Spleen (tissue), 11 donors: ENCODE measurements around the gene ZBTB42. TPM values are rescaled to one million over a fixed set of nuclear protein-coding genes. Genes with fewer than 3 reads are reported as not detected.

Experiments
- DNase-seq: peaks from one replicate; pipeline ENCODE4 v3.0.0-alpha.2; 2020
- H3K27ac ChIP-seq, 8 donors: fragments of 200-600 bp; sonication (generic) in 7 of 8; 1 replicate in 4 of 8; 2 replicates in 4 of 8; pipeline versions ENCODE4 v1.5.0 to v1.8.0; 2016 to 2021; ENCODE audit warnings: inconsistent platforms in 4 of 8, mild to moderate bottlenecking in 4 of 8, moderate library complexity in 1 of 8
- H3K27me3 ChIP-seq, 7 donors: fragments of 200-600 bp; sonication (generic) in 6 of 7; replicated peaks in 1 of 7; 1 replicate in 4 of 7; 2 replicates in 3 of 7; pipeline versions ENCODE4 v1.5.0 to v1.8.0; 2016 to 2021; ENCODE audit warnings: inconsistent platforms in 3 of 7, mild to moderate bottlenecking in 1 of 7
- H3K36me3 ChIP-seq, 6 donors: fragments of 200-600 bp; sonication (generic) in 5 of 6; 1 replicate in 4 of 6; 2 replicates in 2 of 6; pipeline versions ENCODE4 v1.5.0 to v1.8.0; 2016 to 2021; ENCODE audit warnings: inconsistent platforms in 2 of 6
- H3K4me1 ChIP-seq, 6 donors: fragments of 200-600 bp; sonication (generic) in 5 of 6; 1 replicate in 3 of 6; 2 replicates in 3 of 6; pipeline versions ENCODE4 v1.5.0 to v1.8.0; 2016 to 2021; ENCODE audit warnings: inconsistent platforms in 3 of 6
- H3K4me3 ChIP-seq, 8 donors: fragments of 200-600 bp; sonication (generic) in 7 of 8; 1 replicate in 4 of 8; 2 replicates in 4 of 8; pipeline versions ENCODE4 v1.5.0 to v1.8.0; 2016 to 2021; ENCODE audit warnings: inconsistent platforms in 4 of 8, mild to moderate bottlenecking in 4 of 8, moderate library complexity in 2 of 8
- H3K9me3 ChIP-seq, 8 donors: fragments of 200-600 bp; sonication (generic) in 7 of 8; 1 replicate in 4 of 8; 2 replicates in 4 of 8; pipeline versions ENCODE4 v1.5.0 to v1.8.0; 2016 to 2021; ENCODE audit warnings: inconsistent platforms in 4 of 8
- POLR2A ChIP-seq, 3 donors: fragments of 450-650 bp; IDR thresholded peaks; one replicate each; pipeline ENCODE4 v1.5.1; 2017; ENCODE audit warnings: antibody characterized with exemption in 3 of 3, mild to moderate bottlenecking in 1 of 3
- POLR2AphosphoS5 ChIP-seq, 3 donors: sonication (generic); formaldehyde crosslinking; IDR thresholded peaks; one replicate each; pipeline ENCODE4 v1.5.1; 2017; ENCODE audit warnings: antibody characterized with exemption in 3 of 3
- WGBS, 5 donors: extraction: QIAGEN DNeasy Blood & Tissue Kit in 3 of 5; methylation state at CpG; one replicate each; pipeline versions ENCODE4 v1.1.5 to v1.1.7; 2013 to 2018; 5-methylcytosine and 5-hydroxymethylcytosine counted together
- intact Hi-C: fragments of 100-400 bp; cut with DNase I; formaldehyde crosslinking; loops from one replicate; pipeline ENCODE4 v1.15.0; 2023; ENCODE audit warnings: low total_unique reads
- polyA plus RNA-seq, 3 donors: library from polyadenylated mRNA; stranded (reverse); fragments of 200-250 nt; gene quantifications; one replicate each; pipeline ENCODE4 v1.2.1, GENCODE V29; 2013
- total RNA-seq, 7 donors: library from RNA; depleted of rRNA in 3 of 7; stranded (reverse); fragments of >200 nt in 3 of 7; fragmentation: NEBNext Ultra II Directional in 4 of 7; extraction: Animal tissue kit (Norgen Biotek cat#: 25700) in 4 of 7; gene quantifications; one replicate each; pipeline versions ENCODE4 v1.1.0 to v1.2.1, GENCODE V29; 2016 to 2021
- TF ChIP-seq, protein P1 (sequence below), 11 experiments: fragments of 200-600 bp in 7 of 11; fragments of 450-650 bp in 4 of 11; sonication (generic) in 4 of 11; IDR thresholded peaks in 8 of 11; conservative IDR thresholded peaks in 3 of 11; 1 replicate in 7 of 11; 2 replicates in 4 of 11; pipeline versions ENCODE4 v1.4.0 to v1.8.0; 2016 to 2021; ENCODE audit warnings: antibody characterized with exemption in 11 of 11, inconsistent platforms in 4 of 11, mild to moderate bottlenecking in 1 of 11
- donor health status: healthy with polysubstance abuse.
- donor health status: DM: no; HTN: no; CAD: no; lungs with moderate emphysema.
- donor health status: DM: no; HTN: no; CAD: no.
- donor health status: Bipolar disorder and iron deficiency.
- donor health status: healthy.
- donor health status: DM: no; HTN: no; CAD: no.
- donor health status: DM: yes; HTN: yes; CAD: no.

Gene ZBTB42
- total and polyA plus RNA-seq, 10 donors = 0.74 to 11.5 (median 4.6) TPM

DNA sequence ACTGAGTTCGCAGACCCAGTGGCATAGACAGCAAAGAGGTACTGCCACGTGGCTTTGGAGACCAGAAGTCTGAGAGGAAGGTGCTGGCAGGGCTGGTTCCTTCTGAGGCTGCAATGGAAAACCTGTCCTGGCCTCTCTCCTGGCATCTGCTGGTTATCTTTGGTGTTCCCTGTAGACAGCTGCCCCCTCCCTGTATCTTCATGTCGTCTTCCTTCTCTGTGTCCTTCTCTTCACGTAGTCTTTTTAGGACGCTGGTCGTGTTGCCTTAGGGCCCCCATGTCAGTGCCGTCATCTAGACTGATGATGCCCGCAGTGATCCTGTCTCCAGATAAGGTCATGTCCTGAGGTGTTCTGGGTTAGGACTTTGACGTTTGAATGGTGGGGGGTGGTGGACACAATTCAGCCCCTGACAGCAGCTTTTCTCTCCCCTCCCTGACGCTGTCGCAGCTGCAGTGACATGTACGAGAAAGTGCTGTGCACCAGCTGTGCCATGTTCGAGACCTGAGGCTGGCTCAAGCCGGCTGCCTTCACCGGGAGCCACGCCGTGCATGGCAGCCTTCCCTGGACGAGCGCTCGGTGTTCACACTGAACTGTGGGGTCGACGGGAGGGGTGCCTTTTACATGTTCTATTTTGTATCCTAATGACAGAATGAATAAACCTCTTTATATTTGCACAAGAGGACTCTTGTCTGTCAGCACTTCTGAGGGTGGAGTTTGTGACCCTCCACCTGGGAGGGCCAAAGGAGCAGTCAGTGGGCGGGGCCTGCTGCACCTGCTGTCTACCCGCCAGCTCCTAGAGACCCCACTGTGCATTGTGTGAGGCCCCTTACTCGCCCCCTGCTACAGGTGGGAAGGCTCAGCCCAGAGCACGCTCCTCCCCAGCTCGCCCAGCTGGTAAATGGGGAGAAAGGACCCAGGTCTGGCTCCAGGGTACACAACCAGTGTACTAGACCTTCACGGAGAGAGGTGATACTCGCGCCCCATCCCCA, 41.6 kb upstream of the ZBTB42 start:
- no peak overlapping the region for H3K27ac ChIP-seq
- peaks cover 9 to 38% (median 21%) of the 10 kb centered on the region in 6 donors for H3K4me1 ChIP-seq
- 88 to 93% (median 91%) methylated on average over 24 to 30 of the region's 30 CpGs for WGBS, 5 donors
- H3K9me3 ChIP-seq = no peaks in the 10 kb centered on the region
- no peaks in the 10 kb centered on the region for H3K27me3 ChIP-seq
- H3K4me3 ChIP-seq = no peak overlapping the region
- H3K36me3 ChIP-seq = peaks cover 0 to 82% (median 57%) of the 10 kb centered on the region in 6 donors
- intact Hi-C loops = no loop called here
- TF ChIP-seq POLR2AphosphoS5 (IDR thresholded peaks at IDR 0.05) (no peak), POLR2A (IDR thresholded peaks at IDR 0.05) (no peak)
- TF ChIP-seq, protein P1, sequence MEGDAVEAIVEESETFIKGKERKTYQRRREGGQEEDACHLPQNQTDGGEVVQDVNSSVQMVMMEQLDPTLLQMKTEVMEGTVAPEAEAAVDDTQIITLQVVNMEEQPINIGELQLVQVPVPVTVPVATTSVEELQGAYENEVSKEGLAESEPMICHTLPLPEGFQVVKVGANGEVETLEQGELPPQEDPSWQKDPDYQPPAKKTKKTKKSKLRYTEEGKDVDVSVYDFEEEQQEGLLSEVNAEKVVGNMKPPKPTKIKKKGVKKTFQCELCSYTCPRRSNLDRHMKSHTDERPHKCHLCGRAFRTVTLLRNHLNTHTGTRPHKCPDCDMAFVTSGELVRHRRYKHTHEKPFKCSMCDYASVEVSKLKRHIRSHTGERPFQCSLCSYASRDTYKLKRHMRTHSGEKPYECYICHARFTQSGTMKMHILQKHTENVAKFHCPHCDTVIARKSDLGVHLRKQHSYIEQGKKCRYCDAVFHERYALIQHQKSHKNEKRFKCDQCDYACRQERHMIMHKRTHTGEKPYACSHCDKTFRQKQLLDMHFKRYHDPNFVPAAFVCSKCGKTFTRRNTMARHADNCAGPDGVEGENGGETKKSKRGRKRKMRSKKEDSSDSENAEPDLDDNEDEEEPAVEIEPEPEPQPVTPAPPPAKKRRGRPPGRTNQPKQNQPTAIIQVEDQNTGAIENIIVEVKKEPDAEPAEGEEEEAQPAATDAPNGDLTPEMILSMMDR (IDR thresholded peaks at IDR 0.05 in 8 of 11, conservative IDR thresholded peaks at IDR 0.05 in 3 of 11) = no peak
- peak; percentile 73 for DNase-seq

DNA sequence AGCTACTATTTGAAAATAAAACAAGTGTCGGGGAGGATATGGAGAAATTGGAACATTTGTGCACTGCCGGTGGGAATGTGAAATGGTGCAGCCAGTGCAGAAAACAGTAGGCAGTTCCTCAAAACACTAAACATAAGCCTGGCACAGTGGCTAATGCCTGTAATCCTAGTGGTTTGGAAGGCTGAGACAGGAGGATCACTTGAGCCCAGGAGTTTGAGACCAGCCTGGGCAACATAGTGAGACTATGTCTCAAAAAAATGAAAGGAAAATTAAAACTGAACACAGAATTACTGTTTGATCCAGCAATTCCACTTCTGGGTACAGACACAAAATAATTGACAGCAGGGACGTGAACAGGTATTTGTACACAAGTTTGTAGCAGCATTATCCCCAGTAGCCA, 35.4 kb upstream of the ZBTB42 start:
- intact Hi-C loops = no loop called here
- Histone ChIP-seq H3K9me3 (peaks cover 0 to 7% (median 0%) of the 10 kb centered on the region in 8 donors), H3K4me3 (no peak overlapping the region), H3K27ac (no peak overlapping the region), H3K27me3 (no peaks in the 10 kb centered on the region), H3K36me3 (peaks cover 0 to 36% (median 12%) of the 10 kb centered on the region in 6 donors), H3K4me1 (peaks cover 13 to 33% (median 25%) of the 10 kb centered on the region in 6 donors)
- no peak for DNase-seq
- 90 to 96% (median 94%) methylated on average over 3 of the region's 3 CpGs for WGBS, 5 donors
- no peak for TF ChIP-seq POLR2A (IDR thresholded peaks at IDR 0.05)
- TF ChIP-seq POLR2AphosphoS5 (IDR thresholded peaks at IDR 0.05) = no peak
- TF ChIP-seq, protein P1 (IDR thresholded peaks at IDR 0.05 in 8 of 11, conservative IDR thresholded peaks at IDR 0.05 in 3 of 11) = no peak

DNA sequence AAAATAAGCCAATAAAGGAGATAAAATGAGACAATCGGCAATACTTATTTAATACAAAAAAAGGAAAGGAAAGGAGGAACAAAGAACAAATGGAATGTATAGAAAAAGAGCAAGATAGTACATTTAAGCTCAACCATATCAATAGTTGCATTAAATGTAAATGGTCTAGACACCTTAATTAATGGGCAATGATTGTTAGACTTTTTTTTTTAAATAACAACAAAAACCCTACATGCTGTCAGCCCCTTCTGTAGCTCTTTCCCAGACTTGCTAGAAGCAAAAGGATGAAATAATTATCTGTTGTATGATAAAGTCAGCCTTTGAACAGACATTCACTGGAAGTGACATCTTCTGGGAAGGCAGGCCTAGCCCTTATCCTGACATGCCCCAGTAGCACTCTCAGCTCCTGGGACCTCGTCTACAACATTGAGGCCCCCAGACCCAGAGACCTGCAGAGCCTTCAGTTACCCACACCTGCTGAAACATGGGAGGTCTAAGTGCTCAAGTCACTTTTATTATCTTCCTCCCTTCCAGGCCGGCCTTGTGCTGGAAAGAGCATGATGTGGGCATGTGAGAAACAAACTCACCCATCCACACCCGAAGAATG, 34.5 kb upstream of the ZBTB42 start:
- intact Hi-C loops = no loop called here
- Histone ChIP-seq H3K4me3 (no peak overlapping the region), H3K27me3 (no peaks in the 10 kb centered on the region), H3K4me1 (peaks cover 13 to 33% (median 25%) of the 10 kb centered on the region in 6 donors), H3K27ac (peak overlapping the region in 5 of 8 donors; percentile 44 to 74 (median 56)), H3K36me3 (peaks cover 0 to 36% (median 13%) of the 10 kb centered on the region in 6 donors), H3K9me3 (peaks cover 0 to 11% (median 5%) of the 10 kb centered on the region in 8 donors)
- WGBS, 5 donors = 93 to 98% (median 97%) methylated on average over 4 of the region's 4 CpGs
- no peak for TF ChIP-seq POLR2AphosphoS5 (IDR thresholded peaks at IDR 0.05)
- TF ChIP-seq, protein P1 (IDR thresholded peaks at IDR 0.05 in 8 of 11, conservative IDR thresholded peaks at IDR 0.05 in 3 of 11) = no peak
- no peak for TF ChIP-seq POLR2A (IDR thresholded peaks at IDR 0.05)
- DNase-seq = no peak
